Measurements from ENCODE around the gene LHX3. TPM values are rescaled to one million over a fixed set of nuclear protein-coding genes. Genes with fewer than 3 reads are reported as not detected.

The LHX3 gene
- not detected in 2 replicates for total RNA-seq (ENCODE audit: low replicate concordance)

GRCh38 chr9:136204838-136205706, at the start of gene LHX3:
Gene LHX3, minus strand, starts transcription at chr9:136205128. Its CDS starts 116 bp downstream, at chr9:136205012.
- no peak for DNase-seq (ENCODE audit: low read depth)
- TF ChIP-seq, protein P1, sequence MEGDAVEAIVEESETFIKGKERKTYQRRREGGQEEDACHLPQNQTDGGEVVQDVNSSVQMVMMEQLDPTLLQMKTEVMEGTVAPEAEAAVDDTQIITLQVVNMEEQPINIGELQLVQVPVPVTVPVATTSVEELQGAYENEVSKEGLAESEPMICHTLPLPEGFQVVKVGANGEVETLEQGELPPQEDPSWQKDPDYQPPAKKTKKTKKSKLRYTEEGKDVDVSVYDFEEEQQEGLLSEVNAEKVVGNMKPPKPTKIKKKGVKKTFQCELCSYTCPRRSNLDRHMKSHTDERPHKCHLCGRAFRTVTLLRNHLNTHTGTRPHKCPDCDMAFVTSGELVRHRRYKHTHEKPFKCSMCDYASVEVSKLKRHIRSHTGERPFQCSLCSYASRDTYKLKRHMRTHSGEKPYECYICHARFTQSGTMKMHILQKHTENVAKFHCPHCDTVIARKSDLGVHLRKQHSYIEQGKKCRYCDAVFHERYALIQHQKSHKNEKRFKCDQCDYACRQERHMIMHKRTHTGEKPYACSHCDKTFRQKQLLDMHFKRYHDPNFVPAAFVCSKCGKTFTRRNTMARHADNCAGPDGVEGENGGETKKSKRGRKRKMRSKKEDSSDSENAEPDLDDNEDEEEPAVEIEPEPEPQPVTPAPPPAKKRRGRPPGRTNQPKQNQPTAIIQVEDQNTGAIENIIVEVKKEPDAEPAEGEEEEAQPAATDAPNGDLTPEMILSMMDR (IDR thresholded peaks at IDR 0.05; ENCODE audit: insufficient read depth, low read length) = no peak
- no peak within 1 kb of the TSS for H3K4me3 ChIP-seq (ENCODE audit: low read depth, low read length)

GRCh38 chr9:136253246-136254130, 48.6 kb upstream of the LHX3 start:
- no peak overlapping the region for H3K4me3 ChIP-seq (ENCODE audit: low read depth, low read length)
- TF ChIP-seq, protein P1 (IDR thresholded peaks at IDR 0.05; ENCODE audit: insufficient read depth, low read length) = no peak
- DNase-seq (ENCODE audit: low read depth) = no peak

DNA sequence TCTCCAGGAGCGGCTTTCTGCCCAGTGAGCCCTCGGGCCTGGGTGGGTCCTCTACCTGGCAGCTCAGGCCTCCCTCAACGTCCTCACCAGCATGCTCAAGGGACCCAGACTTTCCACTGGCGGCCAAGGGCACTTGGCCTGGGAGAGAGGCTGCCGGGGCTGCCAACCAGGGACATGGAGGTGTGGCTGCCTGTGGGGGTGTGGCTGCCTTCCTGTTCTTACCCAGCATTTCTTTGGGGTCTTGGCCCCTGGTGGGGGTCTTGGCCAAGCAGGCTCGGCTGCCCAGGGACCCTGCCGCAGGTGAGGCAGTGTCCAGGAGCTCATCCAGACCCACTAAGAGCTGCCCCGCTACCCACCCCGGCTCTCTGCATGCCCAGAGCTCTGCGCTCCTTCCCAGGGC, 47.9 kb upstream of the LHX3 start:
- DNase-seq (ENCODE audit: low read depth) = no peak
- TF ChIP-seq, protein P1 (IDR thresholded peaks at IDR 0.05; ENCODE audit: insufficient read depth, low read length) = no peak
- no peak overlapping the region for H3K4me3 ChIP-seq (ENCODE audit: low read depth, low read length)

DNA sequence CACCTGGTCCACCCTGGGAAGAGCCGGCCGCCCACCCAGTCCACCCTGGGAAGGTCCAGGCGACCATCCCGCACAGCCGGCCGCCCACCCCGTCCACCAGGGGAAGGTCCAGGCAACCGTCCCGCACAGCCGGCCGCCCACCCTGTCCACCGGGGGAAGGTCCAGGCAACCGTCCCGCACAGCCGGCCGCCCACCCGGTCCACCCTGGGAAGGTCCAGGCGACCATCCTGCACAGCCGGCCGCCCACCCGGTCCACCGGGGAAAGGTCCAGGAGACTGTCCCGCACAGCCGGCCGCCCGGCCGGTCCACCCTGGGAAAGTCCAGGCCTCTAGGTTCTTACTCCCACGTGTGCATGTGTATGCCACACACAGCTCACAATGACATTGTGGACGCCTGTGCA, 47.4 kb upstream of the LHX3 start:
- TF ChIP-seq, protein P1 (IDR thresholded peaks at IDR 0.05; ENCODE audit: insufficient read depth, low read length) = no peak
- DNase-seq (ENCODE audit: low read depth) = no peak
- H3K4me3 ChIP-seq (ENCODE audit: low read depth, low read length) = no peak overlapping the region

GRCh38 chr9:136251264-136252115, 46.6 kb upstream of the LHX3 start:
- TF ChIP-seq, protein P1 (IDR thresholded peaks at IDR 0.05; ENCODE audit: insufficient read depth, low read length) = no peak
- H3K4me3 ChIP-seq (ENCODE audit: low read depth, low read length) = no peak overlapping the region
- no peak for DNase-seq (ENCODE audit: low read depth)

DNA sequence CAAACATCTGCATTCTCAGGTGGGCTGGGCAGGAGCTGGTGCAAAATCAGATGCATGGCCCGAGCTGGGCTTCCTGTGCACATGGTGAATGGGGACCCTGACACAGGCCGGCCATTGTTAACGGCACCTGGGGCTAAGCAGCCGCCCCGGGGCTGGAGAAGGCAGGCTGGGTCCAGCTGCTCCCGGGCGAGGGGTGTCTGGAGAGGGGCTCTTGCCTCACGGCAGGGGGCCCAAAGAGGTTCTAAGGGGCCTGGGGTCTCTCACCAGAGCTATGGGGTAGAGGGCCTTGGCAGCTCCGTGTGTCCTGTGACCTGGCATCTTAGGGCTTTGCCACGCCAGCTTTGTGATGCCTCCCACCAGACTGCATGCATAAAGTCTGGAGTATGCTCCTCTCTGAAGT, 45.7 kb upstream of the LHX3 start:
- no peak overlapping the region for H3K4me3 ChIP-seq (ENCODE audit: low read depth, low read length)
- TF ChIP-seq, protein P1 (IDR thresholded peaks at IDR 0.05; ENCODE audit: insufficient read depth, low read length) = no peak
- no peak for DNase-seq (ENCODE audit: low read depth)
